IMR-90 (cell line): ENCODE measurements around the gene VIPR2. TPM values are rescaled to one million over a fixed set of nuclear protein-coding genes. Genes with fewer than 3 reads are reported as not detected.

ENCODE experiments used
- ATAC-seq: fragments of 200-7000 bp; cut with Tn5 transposase; 2 replicates; pipeline ENCODE4 v1.9.1; 2020; ENCODE audit warnings: low read depth, mild to moderate bottlenecking, moderate library complexity
- BruUV-seq: library from RNA; stranded (reverse); fragments of 400-500 nt; replicated peaks from 2 replicates; lab custom pipeline; 2021; lab: Mats Ljungman, UMichigan
- CTCF ChIA-PET: fragments of 300-600 bp; formaldehyde crosslinking; extraction: SDS; loops from one replicate; lab custom pipeline; 2021; ENCODE audit warnings: antibody characterized with exemption; lab: Yijun Ruan, JAX
- POLR2A ChIA-PET: fragments of 300-600 bp; sonication (Branson Sonifier 250); formaldehyde crosslinking; loops from one replicate; lab custom pipeline; 2022; ENCODE audit warnings: antibody characterized with exemption; ENCODE audit not compliant: unreplicated experiment; lab: Charles Lee
- DNase-seq: peaks from one replicate; pipeline ENCODE4 v3.0.0; 2013
- H2AFZ ChIP-seq: replicated peaks from 2 replicates; pipeline ENCODE3; 2013; ENCODE audit warnings: low read length, mild to moderate bottlenecking; ENCODE audit not compliant: poor library complexity
- H2AK5ac ChIP-seq: 2 replicates; pipeline ENCODE4 v1.6.1; 2013; ENCODE audit warnings: low read depth, low read length, inconsistent platforms
- H2AK9ac ChIP-seq: replicated peaks from 2 replicates; pipeline ENCODE3; 2013; ENCODE audit warnings: mild to moderate bottlenecking, low read depth, low read length, moderate library complexity; ENCODE audit not compliant: poor library complexity
- H2BK120ac ChIP-seq: 2 replicates; pipeline ENCODE4 v1.6.1; 2013; ENCODE audit warnings: low read depth, low read length, inconsistent platforms
- H2BK15ac ChIP-seq: 3 replicates; pipeline ENCODE4 v1.6.1; 2013; ENCODE audit warnings: low read depth, low read length, inconsistent platforms
- H2BK20ac ChIP-seq: 2 replicates; pipeline ENCODE4 v1.6.1; 2013; ENCODE audit warnings: low read depth, mild to moderate bottlenecking, inconsistent platforms, low read length, moderate library complexity
- H2BK5ac ChIP-seq: 2 replicates; pipeline ENCODE4 v1.6.1; 2013; ENCODE audit warnings: mild to moderate bottlenecking, low read depth, low read length, inconsistent platforms; ENCODE audit not compliant: poor library complexity, severe bottlenecking
- H3K14ac ChIP-seq: replicated peaks from 2 replicates; pipeline ENCODE4 v1.6.1; 2013; ENCODE audit warnings: low read depth, low read length, inconsistent platforms
- H3K18ac ChIP-seq: 2 replicates; pipeline ENCODE4 v1.6.1; 2013; ENCODE audit warnings: low read depth, low read length, control low read depth
- H3K23ac ChIP-seq: 2 replicates; pipeline ENCODE4 v1.6.1; 2013; ENCODE audit warnings: low read depth, low read length, inconsistent platforms
- H3K27ac ChIP-seq: 2 replicates; pipeline ENCODE4 v1.5.1; 2013; ENCODE audit warnings: mild to moderate bottlenecking, control low read depth, low read length; ENCODE audit not compliant: insufficient read depth
- H3K27me3 ChIP-seq: 2 replicates; pipeline ENCODE4 v1.6.1; 2013; ENCODE audit warnings: low read length; ENCODE audit not compliant: control insufficient read depth, insufficient read depth
- H3K36me3 ChIP-seq: 2 replicates; pipeline ENCODE4 v1.6.1; 2013; ENCODE audit warnings: low read length, mixed read lengths; ENCODE audit not compliant: control insufficient read depth, insufficient read depth
- H3K4ac ChIP-seq: 2 replicates; pipeline ENCODE4 v1.6.1; 2013; ENCODE audit warnings: low read depth, low read length, inconsistent platforms
- H3K4me1 ChIP-seq: 2 replicates; pipeline ENCODE4 v1.6.1; 2013; ENCODE audit warnings: low read length, mixed read lengths; ENCODE audit not compliant: control insufficient read depth, insufficient read depth
- H3K4me2 ChIP-seq: 2 replicates; pipeline ENCODE4 v1.6.1; 2013; ENCODE audit warnings: low read depth, mild to moderate bottlenecking, control low read depth, low read length, moderate library complexity
- H3K4me3 ChIP-seq: 2 replicates; pipeline ENCODE4 v1.5.1; 2013; ENCODE audit warnings: low read depth, mild to moderate bottlenecking, control low read depth, low read length, moderate library complexity; ENCODE audit not compliant: insufficient read depth
- H3K56ac ChIP-seq: 2 replicates; pipeline ENCODE4 v1.6.1; 2013; ENCODE audit warnings: low read length, inconsistent platforms; ENCODE audit not compliant: insufficient read depth; ENCODE audit errors: extremely low read depth
- H3K79me1 ChIP-seq, 2 experiments: 2 replicates each; pipeline ENCODE4 v1.6.1; 2013; ENCODE audit warnings: low read length in 2 of 2, inconsistent platforms in 1 of 2, low read depth in 1 of 2
- H3K9ac ChIP-seq: 2 replicates; pipeline ENCODE4 v1.6.1; 2013; ENCODE audit warnings: low read depth, low read length, control low read depth
- H3K9me1 ChIP-seq: 2 replicates; pipeline ENCODE4 v1.6.1; 2013; ENCODE audit warnings: low read length, inconsistent platforms; ENCODE audit not compliant: insufficient read depth
- H3K9me3 ChIP-seq: 2 replicates; pipeline ENCODE4 v1.6.1; 2013; ENCODE audit warnings: low read length; ENCODE audit not compliant: control insufficient read depth, insufficient read depth
- H4K20me1 ChIP-seq: 2 replicates; pipeline ENCODE4 v1.6.1; 2013; ENCODE audit warnings: low read length, inconsistent platforms; ENCODE audit not compliant: insufficient read depth
- H4K5ac ChIP-seq: 2 replicates; pipeline ENCODE4 v1.6.1; 2013; ENCODE audit warnings: mild to moderate bottlenecking, low read depth, low read length, control low read depth
- H4K8ac ChIP-seq, 2 experiments: 2 replicates each; pipeline ENCODE4 v1.6.1; 2013; ENCODE audit warnings: low read depth in 2 of 2, low read length in 2 of 2, control low read depth in 1 of 2, inconsistent platforms in 1 of 2
- H4K91ac ChIP-seq: 2 replicates; pipeline ENCODE4 v1.6.1; 2013; ENCODE audit warnings: low read depth, low read length, inconsistent platforms; ENCODE audit not compliant: insufficient read depth
- ELK1 ChIP-seq: fragments of 150-350 bp; IDR thresholded peaks from 2 replicates; pipeline ENCODE4 v1.6.1; 2016; ENCODE audit warnings: low read depth, mild to moderate bottlenecking, low read length, moderate library complexity, borderline replicate concordance
- NFE2L2 ChIP-seq: fragments of 150-350 bp; IDR thresholded peaks from 2 replicates; pipeline ENCODE4 v1.6.1; 2016; ENCODE audit warnings: low read depth, mild to moderate bottlenecking, low read length
- RFX5 ChIP-seq: IDR thresholded peaks from 2 replicates; pipeline ENCODE4 v1.8.0; 2012; ENCODE audit warnings: low read depth, mild to moderate bottlenecking, low read length, moderate library complexity
- WGBS, 2 experiments: methylation state at CpG; one replicate each; pipeline versions ENCODE4 v1.1.5 to v1.1.7; 2013; ENCODE audit warnings: missing lambda C conversion rate in 2 of 2; ENCODE audit not compliant: insufficient read length in 1 of 2; ENCODE audit errors: extremely low coverage in 2 of 2; 5-methylcytosine and 5-hydroxymethylcytosine counted together
- dilution Hi-C: fragments of 300-500 bp; cut with HindIII; formaldehyde crosslinking; loops from one replicate; pipeline ENCODE4 v1.14.3; 2018; ENCODE audit warnings: low sequenced_read_pairs; ENCODE audit not compliant: unreplicated experiment
- in situ Hi-C: fragments of 300-500 bp; cut with MboI; formaldehyde crosslinking; loops from 3 replicates; pipeline ENCODE4 v1.14.3; 2019; ENCODE audit warnings: low sequenced_read_pairs, inconsistent platforms, mixed read lengths
- intact Hi-C: fragments of 100-400 bp; cut with micrococcal nuclease; formaldehyde crosslinking; loops from 2 replicates; pipeline ENCODE4 v1.10.0; 2022
- polyA plus RNA-seq, 3 experiments: library from polyadenylated mRNA; depleted of rRNA; stranded (reverse); fragments of >200 nt; gene quantifications; 2 replicates each; pipeline ENCODE4 v1.2.3, GENCODE V29; 2012; ENCODE audit warnings: low replicate concordance in 1 of 3
- total RNA-seq: library from RNA; depleted of rRNA; stranded (reverse); fragments of >200 nt; gene quantifications from 2 replicates; pipeline ENCODE4 v1.2.3, GENCODE V29; 2012

Gene VIPR2
- total and polyA plus RNA-seq, 2 of the 4 experiments (the other 2 are of a cell fraction): not detected

GRCh38 chr7:159066816-159067575, 77.7 kb downstream of the VIPR2 start:
- no peaks in the 10 kb centered on the region for H3K79me1 ChIP-seq
- H3K56ac ChIP-seq: no peak overlapping the region
- H3K18ac ChIP-seq: no peak overlapping the region
- intact Hi-C loops (no loop called here), in situ Hi-C loops (no loop called here), dilution Hi-C loops (no loop called here)
- ChIA-PET CTCF (no interaction called here), POLR2A (no interaction called here)
- H3K23ac ChIP-seq: no peak overlapping the region
- no peaks in the 10 kb centered on the region for H4K20me1 ChIP-seq
- H3K4ac ChIP-seq: no peak overlapping the region
- H3K4me1 ChIP-seq: no peaks in the 10 kb centered on the region
- H3K9me1 ChIP-seq: no peaks in the 10 kb centered on the region
- H2BK20ac ChIP-seq: no peak overlapping the region
- BruUV-seq: no TSS peak
- H3K9ac ChIP-seq: no peak overlapping the region
- H2BK5ac ChIP-seq: no peak overlapping the region
- H3K9me3 ChIP-seq: peaks cover 37% of the 10 kb centered on the region
- no peak overlapping the region for H4K91ac ChIP-seq
- H3K4me3 ChIP-seq: no peak overlapping the region
- no peak overlapping the region for H2AK9ac ChIP-seq
- H3K4me2 ChIP-seq: no peak overlapping the region
- H2BK15ac ChIP-seq: no peak overlapping the region
- H3K36me3 ChIP-seq: no peaks in the 10 kb centered on the region
- H2AFZ ChIP-seq: no peak overlapping the region
- H4K8ac ChIP-seq: no peak overlapping the region
- no peak overlapping the region for H2AK5ac ChIP-seq
- ATAC-seq (no peak), DNase-seq (no peak)
- no peak overlapping the region for H3K14ac ChIP-seq
- H2BK120ac ChIP-seq: no peak overlapping the region
- WGBS, 2 experiments: 76% methylated on average over 12 of the region's 18 CpGs; no CpG with 5 or more reads in 1 of the 2 experiments
- TF ChIP-seq RFX5 (no peak), NFE2L2 (no peak), ELK1 (no peak)
- H4K5ac ChIP-seq: no peak overlapping the region
- H3K27me3 ChIP-seq: no peaks in the 10 kb centered on the region
- no peak overlapping the region for H3K27ac ChIP-seq
